ENCODE measurements around the gene C16orf78.

- TF ChIP-seq POLR2AphosphoS5 (IDR thresholded peaks at IDR 0.05; ENCODE audit: low read depth): no peak
- TF ChIP-seq CTCF (IDR thresholded peaks at IDR 0.05; ENCODE audit: insufficient read depth, low read length): no peak
- TF ChIP-seq REST (IDR thresholded peaks at IDR 0.05; ENCODE audit: insufficient replicate concordance, low read depth): no peak
- TF ChIP-seq GABPA (IDR thresholded peaks at IDR 0.05; ENCODE audit: low read depth): no peak
Observed at GRCh38 chr16:49439676-49440075, 66.1 kb downstream of the C16orf78 start.
